ENCODE results near the gene ING4. TPM values are rescaled to one million over a fixed set of nuclear protein-coding genes. Genes with fewer than 3 reads are reported as not detected.

Gene ING4
- total RNA-seq, 2 experiments from 2014 or later, result 16.6 to 16.7 TPM

DNA sequence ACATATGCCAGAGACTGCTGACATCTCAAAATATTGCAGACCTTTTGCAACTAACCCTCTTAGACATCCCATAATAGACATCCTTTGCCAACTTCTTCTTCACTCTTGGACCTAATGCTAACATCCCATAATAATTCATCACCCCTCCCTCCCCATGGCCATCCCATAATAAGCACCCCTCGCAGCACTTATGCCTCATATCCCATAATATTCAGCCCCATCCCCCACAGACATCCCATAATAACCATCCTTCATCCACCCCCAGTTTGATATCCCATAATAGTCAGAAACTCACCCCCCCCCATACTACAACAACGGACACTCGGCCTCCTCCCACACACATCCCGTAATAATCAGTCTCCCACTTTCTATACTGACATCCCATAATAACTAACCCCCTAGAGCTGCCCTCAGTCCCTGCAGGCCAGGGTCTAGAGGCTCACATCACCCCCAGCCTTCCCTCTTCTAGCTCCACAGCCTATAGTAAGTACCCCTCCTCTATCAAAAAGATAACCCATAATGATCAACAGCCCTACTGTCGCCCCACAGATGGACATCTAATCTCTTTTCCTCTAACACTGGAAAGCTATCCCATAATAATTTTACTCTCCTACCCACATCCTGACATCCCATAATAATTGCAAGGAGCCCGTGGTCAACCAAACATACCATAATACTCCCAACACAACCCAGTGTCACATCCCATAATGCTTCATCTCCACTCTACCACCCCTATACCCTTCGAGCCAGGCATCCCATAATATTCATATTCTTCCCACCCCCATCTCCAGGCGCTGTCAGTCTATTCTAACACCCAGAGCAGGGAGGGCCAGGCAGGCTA is 54.9 kb downstream of the ING4 start:
- ChIA-PET CTCF (interaction anchor here (1.0 to 1.5 kb wide), 4 partner anchors 13 to 116 kb away, joined by 3 to 8 read pairs (median 4); partner anchors contain the start of gene COPS7A), POLR2A (interaction anchor here (1.0 to 2.2 kb wide), 7 partner anchors 12 to 335 kb away, joined by 3 to 8 read pairs (median 6); partner anchors contain the start of genes C12orf57, LPAR5, RNU7-1 and ZNF384)
- peak; percentile 89 for DNase-seq
- peak; percentile 67 for ATAC-seq
- Mint-ChIP-seq H3K27me3 (no peaks in the 10 kb centered on the region), H3K36me3 (ENCODE audit: low read depth) (peaks cover 30% of the 10 kb centered on the region), H3K27ac (no peak overlapping the region), H3K9me3 (no peaks in the 10 kb centered on the region), H3K4me3 (no peak overlapping the region), H3K4me1 (ENCODE audit: low read depth) (peaks cover 54% of the 10 kb centered on the region)
- intact Hi-C loops (cut with micrococcal nuclease), result loop anchor here (5.0 kb wide), 1 partner anchor 36 kb away; no protein-coding TSS in a partner anchor
- TF ChIP-seq, protein P1, sequence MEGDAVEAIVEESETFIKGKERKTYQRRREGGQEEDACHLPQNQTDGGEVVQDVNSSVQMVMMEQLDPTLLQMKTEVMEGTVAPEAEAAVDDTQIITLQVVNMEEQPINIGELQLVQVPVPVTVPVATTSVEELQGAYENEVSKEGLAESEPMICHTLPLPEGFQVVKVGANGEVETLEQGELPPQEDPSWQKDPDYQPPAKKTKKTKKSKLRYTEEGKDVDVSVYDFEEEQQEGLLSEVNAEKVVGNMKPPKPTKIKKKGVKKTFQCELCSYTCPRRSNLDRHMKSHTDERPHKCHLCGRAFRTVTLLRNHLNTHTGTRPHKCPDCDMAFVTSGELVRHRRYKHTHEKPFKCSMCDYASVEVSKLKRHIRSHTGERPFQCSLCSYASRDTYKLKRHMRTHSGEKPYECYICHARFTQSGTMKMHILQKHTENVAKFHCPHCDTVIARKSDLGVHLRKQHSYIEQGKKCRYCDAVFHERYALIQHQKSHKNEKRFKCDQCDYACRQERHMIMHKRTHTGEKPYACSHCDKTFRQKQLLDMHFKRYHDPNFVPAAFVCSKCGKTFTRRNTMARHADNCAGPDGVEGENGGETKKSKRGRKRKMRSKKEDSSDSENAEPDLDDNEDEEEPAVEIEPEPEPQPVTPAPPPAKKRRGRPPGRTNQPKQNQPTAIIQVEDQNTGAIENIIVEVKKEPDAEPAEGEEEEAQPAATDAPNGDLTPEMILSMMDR (IDR thresholded peaks at IDR 0.05), result no peak

DNA sequence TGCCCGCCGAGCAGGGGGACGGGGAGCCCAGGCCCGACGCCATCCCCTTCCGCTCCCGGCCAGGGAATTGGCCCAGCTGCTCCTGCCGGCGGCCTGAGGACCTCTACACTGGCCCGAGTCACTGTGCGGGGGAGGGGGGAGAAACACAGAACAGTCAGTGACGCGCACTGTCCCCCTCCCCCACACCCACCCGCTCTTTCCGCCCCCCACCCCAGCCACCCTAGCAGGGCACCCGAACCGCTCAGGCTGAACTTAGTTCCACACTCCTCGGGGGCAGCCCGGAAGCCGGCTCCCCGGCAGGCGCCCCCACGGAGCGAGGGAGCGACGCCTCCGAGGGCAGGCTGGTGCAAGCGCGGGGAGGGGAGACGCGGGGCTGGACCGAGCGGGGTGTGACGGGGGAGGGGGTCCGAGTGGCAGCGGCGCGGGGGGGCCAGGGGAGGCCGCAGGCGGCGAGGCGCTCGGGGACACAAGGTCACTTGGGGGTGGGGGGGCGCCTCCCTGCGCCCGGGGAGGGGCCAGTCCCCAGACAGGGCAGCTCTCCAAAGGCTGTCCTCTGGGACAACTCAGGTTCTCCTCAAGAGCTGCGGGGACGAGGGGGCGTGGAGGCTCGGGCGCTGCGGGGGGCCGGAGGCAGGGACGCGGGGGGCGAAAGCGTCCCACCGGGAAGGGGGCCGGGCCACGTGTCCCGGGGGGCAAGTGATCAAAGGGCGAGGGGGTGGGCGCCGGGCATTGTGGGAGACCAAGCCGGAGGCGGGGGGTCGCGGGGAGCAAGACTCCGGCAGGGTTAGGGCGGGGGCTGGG is 56.4 kb downstream of the ING4 start:
- peak overlapping the region; percentile 88 for H3K27ac Mint-ChIP-seq
- ChIA-PET POLR2A (interaction anchor here (0.7 to 5.2 kb wide), 13 partner anchors 9 to 260 kb away, joined by 3 to 30 read pairs (median 5); partner anchors contain the start of genes GAPDH, NOP2, TPI1 and ZNF384), CTCF (interaction anchor here (0.9 to 2.9 kb wide), 6 partner anchors 24 to 218 kb away, joined by 3 to 17 read pairs (median 6); partner anchors contain the start of gene MLF2)
- DNase-seq (peak; percentile 81), ATAC-seq (peak; percentile 29)
- H3K4me3 Mint-ChIP-seq, result no peak overlapping the region
- H3K4me1 Mint-ChIP-seq (ENCODE audit: low read depth), result peaks cover 55% of the 10 kb centered on the region
- intact Hi-C loops (cut with micrococcal nuclease), result loop anchor here (5.0 kb wide), 1 partner anchor 34 kb away; no protein-coding TSS in a partner anchor
- no peaks in the 10 kb centered on the region for H3K27me3 Mint-ChIP-seq
- TF ChIP-seq, protein P1 (IDR thresholded peaks at IDR 0.05), result no peak
- peaks cover 43% of the 10 kb centered on the region for H3K36me3 Mint-ChIP-seq (ENCODE audit: low read depth)
- H3K9me3 Mint-ChIP-seq, result no peaks in the 10 kb centered on the region

DNA sequence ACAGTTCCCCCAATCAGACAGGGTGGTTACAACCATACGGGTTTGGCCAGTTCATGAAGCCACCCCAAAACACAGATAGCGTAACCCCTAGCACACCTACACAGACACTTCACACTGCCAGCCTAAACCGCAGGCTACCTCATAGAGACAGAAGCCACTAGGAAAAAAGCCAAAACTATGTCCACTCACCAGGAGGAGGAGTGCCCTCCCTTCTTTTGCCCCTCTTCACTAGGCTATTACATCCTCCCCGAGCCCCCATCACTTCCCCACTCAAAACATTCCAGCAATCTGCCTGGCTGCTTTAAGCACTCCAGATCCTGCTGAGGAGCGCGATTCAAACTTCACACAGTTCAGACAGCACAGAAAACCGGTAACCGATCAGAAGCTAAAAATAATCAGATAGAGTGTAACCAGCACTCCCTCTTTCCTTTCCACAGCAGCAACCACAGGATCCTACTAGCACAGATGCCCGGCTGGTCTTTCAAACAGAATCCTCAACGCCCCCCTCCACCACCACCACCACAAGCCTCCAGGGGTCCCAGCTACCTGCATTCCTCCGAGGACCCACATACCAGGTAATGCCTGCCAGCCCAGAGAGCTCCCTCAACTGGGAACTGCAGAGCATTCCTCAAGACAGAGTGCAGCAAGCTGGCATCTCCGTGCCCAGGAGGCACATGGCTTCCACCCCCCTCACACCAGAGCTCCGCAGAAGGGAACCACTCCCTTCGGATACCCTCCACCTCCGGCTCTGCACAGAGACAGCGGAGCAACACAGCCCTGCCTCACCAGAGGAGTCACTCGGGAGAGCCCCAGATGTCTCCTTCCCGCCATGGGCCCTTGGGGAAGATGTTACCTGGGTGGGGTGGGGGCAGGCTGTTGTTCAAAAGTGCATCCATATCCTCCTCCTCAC is 57.2 kb downstream of the ING4 start:
- intact Hi-C loops (cut with micrococcal nuclease), result loop anchor here (5.0 kb wide), 1 partner anchor 33 kb away; no protein-coding TSS in a partner anchor
- ChIA-PET POLR2A (interaction anchor here (0.7 to 5.2 kb wide), 17 partner anchors 8 to 261 kb away, joined by 3 to 30 read pairs (median 4); partner anchors contain the start of genes GAPDH, NOP2, TPI1 and ZNF384), CTCF (interaction anchor here (0.8 to 2.9 kb wide), 7 partner anchors 25 to 219 kb away, joined by 3 to 17 read pairs (median 6); partner anchors contain the start of gene MLF2)
- DNase-seq (peak; percentile 63), ATAC-seq (peak; percentile 21)
- H3K4me3 Mint-ChIP-seq, result no peak overlapping the region
- H3K27ac Mint-ChIP-seq, result peak overlapping the region; percentile 88
- TF ChIP-seq, protein P1 (IDR thresholded peaks at IDR 0.05), result no peak
- H3K36me3 Mint-ChIP-seq (ENCODE audit: low read depth), result peaks cover 52% of the 10 kb centered on the region
- no peaks in the 10 kb centered on the region for H3K27me3 Mint-ChIP-seq
- H3K4me1 Mint-ChIP-seq (ENCODE audit: low read depth), result peaks cover 52% of the 10 kb centered on the region
- no peaks in the 10 kb centered on the region for H3K9me3 Mint-ChIP-seq

DNA sequence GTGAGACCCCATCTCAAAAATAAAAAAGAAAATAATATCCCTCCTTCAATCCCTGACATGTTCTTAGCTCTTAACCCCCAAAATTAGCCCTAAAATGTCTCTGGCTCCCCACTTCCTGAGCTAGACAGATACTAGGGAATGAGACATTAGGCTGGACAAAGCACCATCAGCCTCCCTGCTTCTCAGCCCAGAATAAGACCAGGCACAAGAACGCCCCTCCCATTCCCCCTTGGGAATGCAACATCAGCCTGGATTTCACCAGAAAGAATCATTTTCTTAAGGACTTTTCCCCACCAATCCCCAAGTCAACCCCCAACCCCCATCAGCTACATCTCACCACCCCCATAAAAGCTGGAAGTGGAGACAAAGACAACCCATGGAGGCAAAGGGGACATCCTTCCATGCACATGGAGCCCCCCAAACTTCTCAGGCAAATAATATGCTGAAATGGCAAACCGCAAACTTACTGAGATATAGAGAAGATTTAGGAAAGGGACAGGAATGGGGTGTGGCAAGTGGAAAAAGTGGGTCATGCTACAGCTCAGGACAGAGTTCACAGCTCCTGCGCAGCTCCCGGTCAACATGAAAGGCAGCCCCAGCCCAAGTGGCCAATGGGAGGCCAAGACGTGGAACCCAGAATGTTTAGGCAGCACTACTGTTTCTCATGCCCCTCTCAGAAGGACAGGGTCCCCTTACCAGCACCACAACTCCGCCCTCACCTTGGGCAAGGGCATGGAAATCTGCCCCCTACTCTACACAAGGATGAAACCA is 58.5 kb downstream of the ING4 start:
- Mint-ChIP-seq H3K4me1 (ENCODE audit: low read depth) (peaks cover 47% of the 10 kb centered on the region), H3K36me3 (ENCODE audit: low read depth) (peaks cover 64% of the 10 kb centered on the region)

More for the DNA sequence above, 58.5 kb downstream of the ING4 start:
- ChIA-PET POLR2A (interaction anchor here (0.8 to 5.2 kb wide), 9 partner anchors 8 to 72 kb away, joined by 3 to 30 read pairs (median 5); partner anchors contain the start of gene GAPDH), CTCF (interaction anchor here (0.6 to 2.9 kb wide), 6 partner anchors 12 to 149 kb away, joined by 3 to 17 read pairs (median 4); partner anchors contain the start of gene MLF2)
- TF ChIP-seq, protein P1 (IDR thresholded peaks at IDR 0.05), result no peak
- ATAC-seq, result no peak
- Mint-ChIP-seq H3K27me3 (no peaks in the 10 kb centered on the region), H3K27ac (peak overlapping the region; percentile 88), H3K4me3 (no peak overlapping the region), H3K9me3 (no peaks in the 10 kb centered on the region)
- intact Hi-C loops (cut with micrococcal nuclease), result loop anchor here (5.0 kb wide), 1 partner anchor 32 kb away; no protein-coding TSS in a partner anchor
- no peak for DNase-seq
